Measurements from ENCODE around the gene METAP1D. TPM values are rescaled to one million over a fixed set of nuclear protein-coding genes. Genes with fewer than 3 reads are reported as not detected.

The METAP1D gene
- total and polyA plus RNA-seq, 2 donors (not counting 3 experiments of a cell fraction or from before 2014, with no cell fraction given): 4.2 to 8.1 TPM

- intact Hi-C loops (cut with micrococcal nuclease) (loop anchor here (5.0 kb wide), 1 partner anchor 90 kb away; no protein-coding TSS in a partner anchor), dilution Hi-C loops (cut with MboI; ENCODE audit: extremely low pct_ligation_motif_present, low sequenced_read_pairs) (no loop called here)
- Histone ChIP-seq H3K36me3 (ENCODE audit: control insufficient read depth in 2 of 2, extremely low read depth in 1 of 2, insufficient read depth in 2 of 2, low read length in 2 of 2) (no peaks in the 10 kb centered on the region), H3K27me3 (ENCODE audit: control insufficient read depth in 2 of 2, insufficient read depth in 2 of 2, low read length in 2 of 2) (no peaks in the 10 kb centered on the region), H3K4me2 (ENCODE audit: insufficient read depth, low read length) (no peak overlapping the region), H3K79me2 (ENCODE audit: control insufficient read depth, insufficient read depth, low read length) (no peaks in the 10 kb centered on the region), H3K9me1 (replicated peaks; ENCODE audit: control insufficient read depth, extremely low read depth, insufficient read depth, low read length) (no peaks in the 10 kb centered on the region), H3K4me1 (ENCODE audit: control insufficient read depth, extremely low read depth, insufficient read depth, low read length) (peaks cover 10% of the 10 kb centered on the region), H4K20me1 (replicated peaks; ENCODE audit: control insufficient read depth, extremely low read depth, insufficient read depth, low read length) (no peaks in the 10 kb centered on the region), H2AFZ (ENCODE audit: low read depth, low read length) (no peak overlapping the region), H3K27ac (ENCODE audit: insufficient read depth, low read depth, low read length) (no peak overlapping the region), H3K9ac (replicated peaks; ENCODE audit: extremely low read depth, insufficient read depth, low read length) (no peak overlapping the region), H3K9me3 (replicated peaks; ENCODE audit: control insufficient read depth, insufficient read depth, low read length) (no peaks in the 10 kb centered on the region), H3K4me3 (replicated peaks in 1 of 3; ENCODE audit: insufficient read depth in 1 of 3, low read depth in 1 of 3, low read length in 3 of 3) (no peak overlapping the region)
- CTCF ChIA-PET: interaction anchor here (0.6 to 2.3 kb wide), 8 partner anchors 8 to 504 kb away, joined by 3 to 9 read pairs (median 4); partner anchors contain the start of gene HAT1
- no TSS peak for BruUV-seq (replicated peaks)
- POLR2A ChIA-PET: interaction anchor here (0.5 kb wide), 1 partner anchor 189 kb away, joined by 6 read pairs; no protein-coding TSS in a partner anchor
- peak; percentile 21 for FAIRE-seq
- peak; percentile 87 for DNase-seq (ENCODE audit: low read depth, low spot score)
- TF ChIP-seq GATA2 (IDR thresholded peaks at IDR 0.05; ENCODE audit: insufficient read depth, insufficient read length, low read depth, low read length) (no peak), EZH2 (IDR thresholded peaks at IDR 0.05; ENCODE audit: borderline replicate concordance, low read depth, low read length, severe bottlenecking) (no peak), JUN (IDR thresholded peaks at IDR 0.05; ENCODE audit: borderline replicate concordance, insufficient read depth, insufficient read length, low read depth) (no peak), POLR2A (IDR thresholded peaks at IDR 0.05; ENCODE audit: low read depth, low read length) (no peak), MAX (IDR thresholded peaks at IDR 0.05; ENCODE audit: insufficient read depth, insufficient read length) (no peak), POLR2AphosphoS5 (IDR thresholded peaks at IDR 0.05; ENCODE audit: insufficient read depth, low read depth, low read length) (no peak)
Observed at GRCh38 chr2:172052000-172052983, 52.5 kb downstream of the METAP1D start.

Measured in endothelial cell of umbilical vein (primary cell).